ENCODE measurements around the gene IGF2R. TPM values are rescaled to one million over a fixed set of nuclear protein-coding genes. Genes with fewer than 3 reads are reported as not detected.
"Not testable (repeated sequence)": the region's sequence is repeated elsewhere in the genome, so short reads cannot be mapped to it uniquely, and the experiment has no call there.

IGF2R gene
- total RNA-seq, 4 donors from 2014 or later = 56.6 to 134 (median 108) TPM

- Histone ChIP-seq H3K27ac (no peak overlapping the region), H3K4me1 (peaks cover 0 to 19% of the 10 kb centered on the region in 2 donors), H3K36me3 (no peaks in the 10 kb centered on the region), H3K9me3 (no peaks in the 10 kb centered on the region), H3K4me3 (no peak overlapping the region), H3K27me3 (no peaks in the 10 kb centered on the region)
- no peak for DNase-seq
- no peak for TF ChIP-seq POLR2A (IDR thresholded peaks at IDR 0.05)
- TF ChIP-seq CTCF (IDR thresholded peaks at IDR 0.05 in 4 of 5, conservative IDR thresholded peaks at IDR 0.05 in 1 of 5) = no peak
- intact Hi-C loops (cut with DNase I; ENCODE audit: low total_unique reads) = loop anchor here (10.0 kb wide), 1 partner anchor 397 kb away; no protein-coding TSS in a partner anchor
- ATAC-seq = peak in 1 of 2 donors; percentile 10
- in situ Hi-C loops (cut with MboI; ENCODE audit: low sequenced_read_pairs in 4 of 4) = loop anchor here in 3 of 4 donors (25.0 kb wide), 2 partner anchors 300 to 325 kb away; no protein-coding TSS in a partner anchor
Measured at GRCh38 chr6:160137130-160137988, 168.5 kb downstream of the IGF2R start.

GRCh38 chr6:160137989-160138835, 169.3 kb downstream of the IGF2R start:
- H3K27me3 ChIP-seq = no peaks in the 10 kb centered on the region
- DNase-seq = no peak
- no peak overlapping the region for H3K4me3 ChIP-seq
- peak overlapping the region in 1 of 4 donors; percentile 21 for H3K27ac ChIP-seq
- no peaks in the 10 kb centered on the region for H3K36me3 ChIP-seq
- intact Hi-C loops (cut with DNase I; ENCODE audit: low total_unique reads) = loop anchor here (1.0 to 10.0 kb wide), 3 partner anchors 159 to 397 kb away; no protein-coding TSS in a partner anchor
- in situ Hi-C loops (cut with MboI; ENCODE audit: low sequenced_read_pairs in 4 of 4) = loop anchor here in 3 of 4 donors (25.0 kb wide), 2 partner anchors 299 to 324 kb away; no protein-coding TSS in a partner anchor
- TF ChIP-seq POLR2A (IDR thresholded peaks at IDR 0.05) (no peak), CTCF (IDR thresholded peaks at IDR 0.05 in 4 of 5, conservative IDR thresholded peaks at IDR 0.05 in 1 of 5) (peak; percentile 60 to 74 (median 71))
- H3K4me1 ChIP-seq = peaks cover 0 to 19% of the 10 kb centered on the region in 2 donors
- H3K9me3 ChIP-seq = no peaks in the 10 kb centered on the region
- peak; percentile 43 to 65 for ATAC-seq

GRCh38 chr6:160138839-160139419, 170.0 kb downstream of the IGF2R start:
- H3K9me3 ChIP-seq = no peaks in the 10 kb centered on the region
- no peaks in the 10 kb centered on the region for H3K27me3 ChIP-seq
- in situ Hi-C loops (cut with MboI; ENCODE audit: low sequenced_read_pairs in 4 of 4) = loop anchor here in 3 of 4 donors (25.0 kb wide), 2 partner anchors 298 to 323 kb away; no protein-coding TSS in a partner anchor
- intact Hi-C loops (cut with DNase I; ENCODE audit: low total_unique reads) = loop anchor here (1.0 to 10.0 kb wide), 3 partner anchors 158 to 396 kb away; no protein-coding TSS in a partner anchor
- H3K27ac ChIP-seq = no peak overlapping the region
- peaks cover 0 to 19% of the 10 kb centered on the region in 2 donors for H3K4me1 ChIP-seq
- ATAC-seq (no peak), DNase-seq (no peak)
- H3K4me3 ChIP-seq = no peak overlapping the region
- no peak for TF ChIP-seq POLR2A (IDR thresholded peaks at IDR 0.05)
- no peak for TF ChIP-seq CTCF (IDR thresholded peaks at IDR 0.05 in 4 of 5, conservative IDR thresholded peaks at IDR 0.05 in 1 of 5)
- H3K36me3 ChIP-seq = peaks cover 0 to 6% of the 10 kb centered on the region in 2 donors

- in situ Hi-C loops (cut with MboI; ENCODE audit: low sequenced_read_pairs in 4 of 4) (loop anchor here in 3 of 4 donors (25.0 kb wide), 2 partner anchors 298 to 323 kb away; no protein-coding TSS in a partner anchor), intact Hi-C loops (cut with DNase I; ENCODE audit: low total_unique reads) (loop anchor here (10.0 kb wide), 1 partner anchor 395 kb away; no protein-coding TSS in a partner anchor)
- no peaks in the 10 kb centered on the region for H3K27me3 ChIP-seq
- no peak overlapping the region for H3K27ac ChIP-seq
- H3K4me1 ChIP-seq = peaks cover 0 to 19% of the 10 kb centered on the region in 2 donors
- H3K36me3 ChIP-seq = peaks cover 0 to 6% of the 10 kb centered on the region in 2 donors
- no peak for DNase-seq
- no peaks in the 10 kb centered on the region for H3K9me3 ChIP-seq
- TF ChIP-seq POLR2A (IDR thresholded peaks at IDR 0.05) (no peak), CTCF (IDR thresholded peaks at IDR 0.05 in 4 of 5, conservative IDR thresholded peaks at IDR 0.05 in 1 of 5) (no peak)
- no peak overlapping the region for H3K4me3 ChIP-seq
- no peak for ATAC-seq
Measured at GRCh38 chr6:160139420-160139851, 170.6 kb downstream of the IGF2R start.

GRCh38 chr6:160140493-160140892, 171.6 kb downstream of the IGF2R start:
- H3K27ac ChIP-seq = peak overlapping the region in 1 of 4 donors; percentile 31
- H3K36me3 ChIP-seq, ATAC-seq, DNase-seq, H3K4me3 ChIP-seq, H3K27me3 ChIP-seq, H3K9me3 ChIP-seq: not testable (repeated sequence)
- in situ Hi-C loops (cut with MboI; ENCODE audit: low sequenced_read_pairs in 4 of 4) (loop anchor here (5.0 to 25.0 kb wide), 3 partner anchors 297 to 322 kb away; no protein-coding TSS in a partner anchor), intact Hi-C loops (cut with DNase I; ENCODE audit: low total_unique reads) (loop anchor here (10.0 kb wide), 1 partner anchor 134 kb away; no protein-coding TSS in a partner anchor)
- H3K4me1 ChIP-seq = peaks cover 0 to 19% of the 10 kb centered on the region in 2 donors

Measured in gastrocnemius medialis (tissue), 4 donors.